GM12892 (cell line): ENCODE results near the gene ARPP21.

Experiments used
- POLR2A ChIP-seq: IDR thresholded peaks from 2 replicates; pipeline ENCODE4 v1.6.1; 2011; ENCODE audit warnings: low read depth, low read length, control low read depth
- POLR2AphosphoS5 ChIP-seq: IDR thresholded peaks from 2 replicates; pipeline ENCODE4 v1.6.1; 2011; ENCODE audit warnings: low read depth, low read length, control low read depth

- TF ChIP-seq POLR2A (no peak), POLR2AphosphoS5 (no peak)
These were observed 25.2 kb downstream of the ARPP21 start for GRCh38 chr3:35664460-35664919.
